ENCODE data around the gene ATP11A. TPM values are rescaled to one million over a fixed set of nuclear protein-coding genes. Genes with fewer than 3 reads are reported as not detected.

Gene ATP11A
- total RNA-seq, 1 donor from 2014 or later, result 114 TPM

DNA sequence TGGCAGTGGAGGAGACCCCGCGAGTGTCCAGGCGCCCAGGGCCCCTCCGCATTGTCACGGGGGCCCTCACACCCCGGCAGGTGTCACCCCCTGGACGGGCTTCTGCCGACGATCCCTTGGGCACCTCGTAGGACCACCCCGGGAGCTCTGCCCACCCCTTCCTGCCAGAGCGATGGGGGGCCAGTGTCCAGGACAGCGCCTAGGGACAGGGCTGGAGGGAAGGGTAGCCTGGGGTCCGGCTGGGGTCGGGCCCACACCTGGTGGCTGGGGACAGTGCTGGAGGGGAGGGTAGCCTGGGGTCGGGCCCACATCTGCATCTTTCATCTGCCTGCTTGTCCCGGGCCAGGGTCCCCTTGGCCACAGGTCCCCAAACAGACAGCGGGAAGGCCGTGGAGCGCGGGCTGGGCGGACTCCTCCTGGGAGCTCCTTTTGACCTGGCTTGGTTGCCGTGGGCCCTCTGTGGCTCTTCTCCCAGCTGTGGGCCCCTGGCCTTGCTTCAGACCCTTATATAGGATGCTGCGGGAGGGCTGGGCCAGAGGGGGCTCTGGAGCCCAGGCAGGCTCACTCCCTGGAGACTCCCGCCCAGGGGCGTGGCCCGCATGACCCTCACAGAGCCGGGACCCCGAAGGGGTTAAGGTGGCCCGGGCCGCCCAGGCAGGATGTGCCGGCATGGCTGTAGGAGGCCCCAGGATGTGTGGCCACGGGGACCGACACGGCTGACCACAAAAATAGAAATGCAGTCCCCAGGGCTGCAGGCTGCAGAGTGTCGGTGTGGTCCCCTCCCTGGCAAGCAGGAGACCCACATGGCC lies 205.0 kb downstream of the ATP11A start:
- Mint-ChIP-seq H3K27ac (no peak overlapping the region), H3K27me3 (ENCODE audit: low read depth) (peaks cover 53% of the 10 kb centered on the region), H3K9me3 (no peaks in the 10 kb centered on the region), H3K4me1 (peaks cover 16% of the 10 kb centered on the region), H3K4me3 (peak overlapping the region; percentile 59), H3K36me3 (no peaks in the 10 kb centered on the region)
- TF ChIP-seq, protein P1, sequence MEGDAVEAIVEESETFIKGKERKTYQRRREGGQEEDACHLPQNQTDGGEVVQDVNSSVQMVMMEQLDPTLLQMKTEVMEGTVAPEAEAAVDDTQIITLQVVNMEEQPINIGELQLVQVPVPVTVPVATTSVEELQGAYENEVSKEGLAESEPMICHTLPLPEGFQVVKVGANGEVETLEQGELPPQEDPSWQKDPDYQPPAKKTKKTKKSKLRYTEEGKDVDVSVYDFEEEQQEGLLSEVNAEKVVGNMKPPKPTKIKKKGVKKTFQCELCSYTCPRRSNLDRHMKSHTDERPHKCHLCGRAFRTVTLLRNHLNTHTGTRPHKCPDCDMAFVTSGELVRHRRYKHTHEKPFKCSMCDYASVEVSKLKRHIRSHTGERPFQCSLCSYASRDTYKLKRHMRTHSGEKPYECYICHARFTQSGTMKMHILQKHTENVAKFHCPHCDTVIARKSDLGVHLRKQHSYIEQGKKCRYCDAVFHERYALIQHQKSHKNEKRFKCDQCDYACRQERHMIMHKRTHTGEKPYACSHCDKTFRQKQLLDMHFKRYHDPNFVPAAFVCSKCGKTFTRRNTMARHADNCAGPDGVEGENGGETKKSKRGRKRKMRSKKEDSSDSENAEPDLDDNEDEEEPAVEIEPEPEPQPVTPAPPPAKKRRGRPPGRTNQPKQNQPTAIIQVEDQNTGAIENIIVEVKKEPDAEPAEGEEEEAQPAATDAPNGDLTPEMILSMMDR (IDR thresholded peaks at IDR 0.05; ENCODE audit: unreplicated experiment), result no peak
- DNase-seq (ENCODE audit: low spot score in 2 of 2, unreplicated experiment in 2 of 2), result no peak

DNA sequence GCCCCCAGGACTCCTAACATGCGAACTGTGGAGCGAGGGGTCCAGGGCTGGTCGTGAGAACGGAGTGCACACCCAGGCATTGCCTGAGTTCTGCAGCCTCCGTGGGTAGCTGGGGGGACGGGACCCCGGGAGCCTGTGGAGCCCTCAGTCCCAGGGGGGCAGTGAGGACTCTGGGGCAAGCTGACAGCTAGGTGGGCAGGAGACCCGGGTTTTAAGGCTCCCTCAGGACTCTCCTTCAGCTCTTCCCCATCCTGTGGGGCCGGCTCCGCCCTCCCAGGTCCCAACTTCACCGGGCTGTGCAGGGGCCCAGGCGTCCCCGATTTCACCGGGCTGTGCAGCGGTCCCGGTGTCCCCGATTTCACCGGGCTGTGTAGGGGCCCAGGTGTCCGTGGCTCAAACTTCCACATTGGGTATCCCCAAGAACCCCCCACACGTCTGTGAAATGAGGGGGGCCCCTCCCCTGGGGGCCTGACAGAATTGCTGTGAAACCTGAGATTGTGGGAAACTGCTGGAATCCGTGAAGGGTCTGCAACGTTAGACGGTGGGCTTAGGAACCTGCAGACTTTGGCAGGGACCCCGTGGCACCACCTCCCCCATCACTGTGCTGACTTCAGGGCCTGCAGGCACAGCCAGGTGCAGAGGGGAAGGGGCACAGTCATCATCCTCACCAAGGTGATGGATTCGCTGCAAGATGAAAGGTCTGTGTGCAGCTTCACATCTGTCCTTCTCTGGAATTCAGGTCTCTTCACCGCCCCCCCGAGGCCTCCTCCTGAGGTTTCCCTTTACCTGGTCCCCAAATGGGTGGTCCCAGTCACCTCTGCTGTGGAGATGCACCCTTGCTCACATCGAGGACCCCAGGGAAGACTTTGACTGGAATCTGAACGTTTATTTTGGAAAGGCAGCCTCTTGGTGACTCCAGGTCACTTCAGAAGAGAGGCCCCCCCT lies 206.0 kb downstream of the ATP11A start:
- H3K4me1 Mint-ChIP-seq, result peaks cover 16% of the 10 kb centered on the region
- peaks cover 54% of the 10 kb centered on the region for H3K27me3 Mint-ChIP-seq (ENCODE audit: low read depth)
- DNase-seq (ENCODE audit: low spot score in 2 of 2, unreplicated experiment in 2 of 2), result no peak
- TF ChIP-seq, protein P1 (IDR thresholded peaks at IDR 0.05; ENCODE audit: unreplicated experiment), result no peak
- H3K36me3 Mint-ChIP-seq, result no peaks in the 10 kb centered on the region
- peak overlapping the region; percentile 59 for H3K4me3 Mint-ChIP-seq
- H3K27ac Mint-ChIP-seq, result no peak overlapping the region
- no peaks in the 10 kb centered on the region for H3K9me3 Mint-ChIP-seq

DNA sequence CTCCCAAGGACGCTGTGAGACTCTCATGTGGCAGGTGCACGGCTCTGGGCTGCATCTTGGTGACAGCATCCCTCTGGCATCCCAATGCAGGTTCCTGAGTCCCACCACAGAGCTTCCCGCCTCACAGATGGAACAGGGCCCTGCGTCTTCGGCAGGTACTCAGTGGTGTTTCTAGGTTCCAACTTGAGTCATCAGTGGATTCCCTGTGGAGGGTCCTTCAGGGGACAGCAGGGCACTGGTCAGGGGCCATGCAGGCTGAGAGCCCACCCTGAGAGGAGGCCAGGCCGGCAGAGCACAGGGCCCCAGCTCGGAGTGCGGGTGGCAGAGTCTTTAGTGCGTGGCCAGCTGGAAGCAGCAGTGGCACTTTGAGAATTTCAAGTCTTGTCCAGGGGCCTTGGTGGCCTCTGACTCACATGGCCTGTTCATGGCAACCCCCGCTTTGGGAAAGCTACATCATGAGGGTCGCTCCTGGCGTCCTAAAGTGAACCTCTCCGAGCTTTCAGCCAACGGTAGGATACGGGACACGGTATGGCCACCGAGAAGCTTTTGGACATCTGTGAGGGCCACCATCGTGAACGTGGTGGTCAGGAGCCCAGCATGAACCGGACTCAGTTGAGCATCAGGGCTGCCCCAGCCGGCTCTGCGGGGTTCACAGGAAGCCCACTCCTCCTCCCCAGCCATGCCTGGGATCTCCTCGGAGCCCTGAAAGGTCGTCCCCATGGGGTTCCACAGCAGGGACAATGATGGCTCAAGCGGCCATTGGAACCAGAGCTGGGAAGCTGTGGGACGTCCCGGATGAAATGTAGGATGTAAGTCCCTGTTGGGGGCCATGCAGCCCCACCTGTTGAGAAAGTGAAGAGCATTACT lies 207.1 kb downstream of the ATP11A start:
- H3K27me3 Mint-ChIP-seq (ENCODE audit: low read depth), result peaks cover 44% of the 10 kb centered on the region
- H3K27ac Mint-ChIP-seq, result no peak overlapping the region
- H3K4me3 Mint-ChIP-seq, result no peak overlapping the region
- TF ChIP-seq, protein P1 (IDR thresholded peaks at IDR 0.05; ENCODE audit: unreplicated experiment), result no peak
- H3K4me1 Mint-ChIP-seq, result peaks cover 21% of the 10 kb centered on the region
- no peaks in the 10 kb centered on the region for H3K36me3 Mint-ChIP-seq
- no peaks in the 10 kb centered on the region for H3K9me3 Mint-ChIP-seq
- no peak for DNase-seq (ENCODE audit: low spot score in 2 of 2, unreplicated experiment in 2 of 2)

DNA sequence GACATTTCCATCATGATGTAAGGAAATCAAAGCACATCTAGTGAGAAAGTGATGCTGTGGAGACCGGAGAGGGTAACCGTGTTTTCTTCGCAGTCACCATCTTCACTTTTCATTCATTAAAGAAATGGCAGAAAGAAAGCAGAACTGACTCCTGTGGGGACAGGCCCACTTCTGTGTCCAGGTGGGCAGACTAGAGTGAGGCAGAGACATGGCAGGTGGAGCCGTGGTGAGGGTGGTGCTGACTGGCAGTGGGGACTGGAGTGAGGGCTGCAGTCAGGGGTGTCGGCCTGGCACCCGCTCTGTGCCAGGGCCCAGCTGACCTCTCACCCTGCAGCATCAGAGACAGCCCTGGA lies 207.7 kb downstream of the ATP11A start:
- Mint-ChIP-seq H3K4me3 (no peak overlapping the region), H3K27ac (no peak overlapping the region), H3K36me3 (no peaks in the 10 kb centered on the region), H3K4me1 (peaks cover 21% of the 10 kb centered on the region), H3K27me3 (ENCODE audit: low read depth) (peaks cover 38% of the 10 kb centered on the region), H3K9me3 (no peaks in the 10 kb centered on the region)
- TF ChIP-seq, protein P1 (IDR thresholded peaks at IDR 0.05; ENCODE audit: unreplicated experiment), result no peak
- DNase-seq (ENCODE audit: low spot score in 2 of 2, unreplicated experiment in 2 of 2), result no peak

DNA sequence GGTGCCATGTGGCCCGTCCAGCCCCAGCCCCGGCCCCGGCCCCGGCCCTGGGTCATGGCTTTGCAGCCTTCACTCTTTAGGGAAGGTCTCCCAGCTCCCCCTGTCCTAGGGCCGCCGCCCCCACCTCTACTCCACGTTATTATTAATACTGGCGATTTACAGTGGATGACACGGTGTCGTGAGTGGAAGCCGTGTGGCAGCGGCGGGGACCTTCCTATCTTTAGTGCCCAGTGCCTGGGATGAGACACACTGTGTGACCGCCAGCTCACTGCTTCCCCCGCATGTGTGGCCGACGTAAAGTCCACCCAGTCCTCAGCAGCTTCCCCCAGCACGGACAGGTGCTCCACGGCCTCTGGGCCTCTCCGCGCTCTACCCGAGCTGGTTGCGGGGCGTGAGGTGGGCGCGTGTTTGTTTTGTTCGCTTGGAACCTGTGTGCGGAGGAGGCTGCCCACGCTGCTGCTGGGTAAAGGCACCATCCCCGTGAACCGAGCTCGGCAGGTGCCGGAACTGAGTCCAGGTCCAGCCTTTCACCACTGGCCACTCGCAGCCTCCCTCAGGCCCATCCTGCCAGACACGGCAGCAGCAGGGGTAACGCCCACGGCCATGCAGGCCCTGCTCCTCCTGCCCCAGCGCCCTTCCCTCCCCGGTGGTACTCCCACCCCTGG lies 208.2 kb downstream of the ATP11A start:
- no peak for DNase-seq (ENCODE audit: low spot score in 2 of 2, unreplicated experiment in 2 of 2)
- TF ChIP-seq, protein P1 (IDR thresholded peaks at IDR 0.05; ENCODE audit: unreplicated experiment), result no peak
- H3K4me1 Mint-ChIP-seq, result peaks cover 17% of the 10 kb centered on the region
- H3K27ac Mint-ChIP-seq, result no peak overlapping the region
- peaks cover 33% of the 10 kb centered on the region for H3K27me3 Mint-ChIP-seq (ENCODE audit: low read depth)
- H3K36me3 Mint-ChIP-seq, result no peaks in the 10 kb centered on the region
- H3K9me3 Mint-ChIP-seq, result no peaks in the 10 kb centered on the region
- no peak overlapping the region for H3K4me3 Mint-ChIP-seq
